Stimulated activated CD4-positive, alpha-beta T cell treated with anti-CD3 and anti-CD28 coated beads, Interleukin-2, amount 100 ng/mL, for 4 hours (primary cell): Measurements from ENCODE around the gene BRD4.

ENCODE experiments used
- DNase-seq: peaks from one replicate; pipeline ENCODE4 v3.0.0-alpha.2; 2020; ENCODE audit warnings: low read depth

BRD4 gene

GRCh38 chr19:15248106-15248505 lies 84.2 kb downstream of the BRD4 start:
- no peak for DNase-seq

- no peak for DNase-seq
Observed at GRCh38 chr19:15247107-15248014, 85.0 kb downstream of the BRD4 start.

GRCh38 chr19:15246198-15246481 lies 86.2 kb downstream of the BRD4 start:
- DNase-seq = no peak

GRCh38 chr19:15245370-15246197 lies 86.8 kb downstream of the BRD4 start:
- no peak for DNase-seq

- DNase-seq = no peak
Observed at GRCh38 chr19:15244808-15245207, 87.5 kb downstream of the BRD4 start.

GRCh38 chr19:15244106-15244803 lies 88.1 kb downstream of the BRD4 start:
- DNase-seq = no peak

- no peak for DNase-seq
Observed at GRCh38 chr19:15243236-15243957, 88.9 kb downstream of the BRD4 start.

- DNase-seq = no peak
Observed at GRCh38 chr19:15241259-15241910, 91.0 kb downstream of the BRD4 start.

GRCh38 chr19:15240515-15240914 lies 91.8 kb downstream of the BRD4 start:
- no peak for DNase-seq

- no peak for DNase-seq
Observed at GRCh38 chr19:15239337-15239949, 92.9 kb downstream of the BRD4 start.

GRCh38 chr19:15238639-15239155 lies 93.6 kb downstream of the BRD4 start:
- DNase-seq = no peak

GRCh38 chr19:15237759-15238638 lies 94.3 kb downstream of the BRD4 start:
- no peak for DNase-seq

- no peak for DNase-seq
Observed at GRCh38 chr19:15236886-15237285, 95.5 kb downstream of the BRD4 start.

- DNase-seq = no peak
Observed at GRCh38 chr19:15235781-15236180, 96.6 kb downstream of the BRD4 start.

GRCh38 chr19:15234431-15235130 lies 97.8 kb downstream of the BRD4 start:
- no peak for DNase-seq

GRCh38 chr19:15231271-15231670 lies 101.1 kb downstream of the BRD4 start:
- DNase-seq = no peak

GRCh38 chr19:15227261-15227660 lies 105.1 kb downstream of the BRD4 start:
- DNase-seq = no peak

- DNase-seq = no peak
Observed at GRCh38 chr19:15225760-15226159, 106.6 kb downstream of the BRD4 start.
